C4-2B (cell line): ENCODE measurements around the gene ALDH7A1.

Experiments used
- CTCF ChIP-seq: fragments of 450-650 bp; conservative IDR thresholded peaks from 2 replicates; pipeline ENCODE4 v1.5.1; 2017; ENCODE audit warnings: mild to moderate bottlenecking
- ZFX ChIP-seq: fragments of 450-650 bp; IDR thresholded peaks from 2 replicates; pipeline ENCODE4 v1.6.1; 2017

GRCh38 chr5:126538579-126538978 lies 56.4 kb downstream of the ALDH7A1 start:
- TF ChIP-seq CTCF = no peak
- TF ChIP-seq ZFX = no peak
